Measurements from ENCODE around the gene ERGIC2.
"Not testable (repeated sequence)": the region's sequence is repeated elsewhere in the genome, so short reads cannot be mapped to it uniquely, and the experiment has no call there.

ERGIC2 gene

DNA sequence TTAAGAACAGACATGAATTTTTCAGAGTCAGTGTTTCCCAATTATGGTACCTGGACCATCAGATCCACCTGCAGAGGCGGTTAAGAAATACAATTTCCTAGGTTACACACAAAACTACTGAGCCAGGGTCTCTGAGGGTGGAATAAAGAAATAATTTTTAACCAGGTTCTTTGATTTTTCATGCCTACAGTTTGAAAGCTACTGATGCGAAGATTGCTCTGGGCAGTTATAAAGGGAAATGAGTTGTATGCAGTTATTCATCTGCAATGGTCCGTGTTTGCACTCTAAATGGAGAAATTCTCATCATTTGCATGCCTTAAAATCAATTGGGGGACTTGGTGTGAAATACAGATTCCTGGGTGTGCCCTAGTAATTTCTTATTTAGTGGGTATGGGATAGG lies 89.7 kb downstream of the ERGIC2 start:
- H3K36me3 ChIP-seq (ENCODE audit: insufficient read depth, insufficient read length, low read length), result no peaks in the 10 kb centered on the region
- H3K9ac ChIP-seq (ENCODE audit: insufficient read length, low read depth), result no peak overlapping the region
- no peaks in the 10 kb centered on the region for H3K9me3 ChIP-seq (ENCODE audit: insufficient read depth, low read length)
- no peak overlapping the region for H3K4me3 ChIP-seq (ENCODE audit: insufficient read length, low read depth)
- TF ChIP-seq YY1 (IDR thresholded peaks at IDR 0.05; ENCODE audit: insufficient read depth, insufficient read length), result no peak
- TF ChIP-seq SUZ12 (IDR thresholded peaks at IDR 0.05; ENCODE audit: extremely low read depth, insufficient read depth, insufficient read length), result no peak
- TF ChIP-seq ZNF274 (IDR thresholded peaks at IDR 0.05; ENCODE audit: low read depth, low read length), result no peak
- H3K27me3 ChIP-seq (ENCODE audit: insufficient read depth, insufficient read length), result no peaks in the 10 kb centered on the region
- H3K4me1 ChIP-seq (ENCODE audit: insufficient read depth, insufficient read length), result no peaks in the 10 kb centered on the region
- DNase-seq (ENCODE audit: low read depth, low spot score), result no peak

DNA sequence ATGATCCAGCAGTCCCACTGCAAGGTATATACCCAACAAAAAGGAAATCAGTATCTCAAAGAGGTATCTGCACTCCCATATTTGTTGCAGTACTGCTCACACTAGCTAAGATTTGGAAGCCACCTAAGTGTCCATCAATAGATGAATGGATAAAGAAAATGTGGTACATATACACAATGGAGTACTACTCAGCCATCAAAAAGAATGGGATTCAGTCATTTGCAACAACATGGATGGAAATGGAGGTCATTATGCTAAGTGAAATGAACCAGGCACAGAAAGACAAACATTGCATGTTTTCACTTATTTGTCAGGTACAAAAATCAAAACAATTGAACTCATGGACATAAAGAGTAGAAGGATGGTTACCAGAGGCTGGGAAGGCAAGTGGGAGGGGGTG lies 90.5 kb downstream of the ERGIC2 start:
- not testable (repeated sequence) for H3K9ac ChIP-seq (ENCODE audit: insufficient read length, low read depth); H3K27me3 ChIP-seq (ENCODE audit: insufficient read depth, insufficient read length); H3K4me3 ChIP-seq (ENCODE audit: insufficient read length, low read depth); H3K4me1 ChIP-seq (ENCODE audit: insufficient read depth, insufficient read length); DNase-seq (ENCODE audit: low read depth, low spot score); H3K9me3 ChIP-seq (ENCODE audit: insufficient read depth, low read length); H3K36me3 ChIP-seq (ENCODE audit: insufficient read depth, insufficient read length, low read length)

DNA sequence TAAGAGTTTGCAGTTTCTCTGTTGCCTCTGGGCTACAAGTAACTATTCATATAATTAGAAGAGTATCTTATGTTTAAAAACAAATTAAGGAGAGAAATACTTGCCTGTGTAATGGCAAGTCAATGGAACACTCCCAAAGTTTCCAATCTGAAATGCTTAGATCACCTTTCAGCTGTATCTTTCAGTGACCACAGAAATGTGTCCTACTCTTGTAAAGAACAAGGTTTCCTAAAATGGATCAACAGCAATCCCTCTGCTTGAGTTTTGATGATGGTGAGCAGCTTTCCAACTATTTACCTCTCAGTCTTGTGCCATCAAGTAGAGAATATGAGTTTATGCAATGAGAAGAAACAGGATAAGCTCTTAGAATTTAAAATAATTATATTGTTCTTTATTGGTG lies 92.9 kb downstream of the ERGIC2 start:
- H3K4me1 ChIP-seq (ENCODE audit: insufficient read depth, insufficient read length), result no peaks in the 10 kb centered on the region
- no peaks in the 10 kb centered on the region for H3K36me3 ChIP-seq (ENCODE audit: insufficient read depth, insufficient read length, low read length)
- no peak overlapping the region for H3K9ac ChIP-seq (ENCODE audit: insufficient read length, low read depth)
- H3K27me3 ChIP-seq (ENCODE audit: insufficient read depth, insufficient read length), result no peaks in the 10 kb centered on the region
- H3K9me3 ChIP-seq (ENCODE audit: insufficient read depth, low read length), result no peaks in the 10 kb centered on the region
- no peak for DNase-seq (ENCODE audit: low read depth, low spot score)
- H3K4me3 ChIP-seq (ENCODE audit: insufficient read length, low read depth), result no peak overlapping the region
- TF ChIP-seq ZNF274 (IDR thresholded peaks at IDR 0.05; ENCODE audit: low read depth, low read length) (no peak), YY1 (IDR thresholded peaks at IDR 0.05; ENCODE audit: insufficient read depth, insufficient read length) (no peak), SUZ12 (IDR thresholded peaks at IDR 0.05; ENCODE audit: extremely low read depth, insufficient read depth, insufficient read length) (no peak)

DNA sequence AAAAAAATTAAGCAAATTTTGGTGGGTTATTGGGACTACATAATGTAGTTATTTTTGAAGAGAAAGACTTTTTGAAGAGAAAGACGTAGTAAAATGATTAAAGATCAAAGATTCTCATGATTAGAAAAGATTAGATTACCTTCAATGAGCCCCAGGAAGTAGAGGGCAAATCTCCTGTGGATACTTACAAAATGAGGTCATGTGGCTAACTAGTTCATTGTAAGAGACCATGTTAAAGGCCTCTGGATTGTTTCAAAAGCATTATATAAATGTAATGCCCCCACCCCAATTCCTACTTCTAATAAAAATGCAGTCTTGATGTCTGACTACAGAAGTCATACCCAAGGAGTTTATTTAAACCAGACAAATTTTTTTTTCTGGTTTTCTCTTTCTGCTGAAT lies 93.3 kb downstream of the ERGIC2 start:
- no peaks in the 10 kb centered on the region for H3K9me3 ChIP-seq (ENCODE audit: insufficient read depth, low read length)
- H3K36me3 ChIP-seq (ENCODE audit: insufficient read depth, insufficient read length, low read length), result no peaks in the 10 kb centered on the region
- DNase-seq (ENCODE audit: low read depth, low spot score), result no peak
- TF ChIP-seq YY1 (IDR thresholded peaks at IDR 0.05; ENCODE audit: insufficient read depth, insufficient read length) (no peak), ZNF274 (IDR thresholded peaks at IDR 0.05; ENCODE audit: low read depth, low read length) (no peak), SUZ12 (IDR thresholded peaks at IDR 0.05; ENCODE audit: extremely low read depth, insufficient read depth, insufficient read length) (no peak)
- H3K4me1 ChIP-seq (ENCODE audit: insufficient read depth, insufficient read length), result no peaks in the 10 kb centered on the region
- no peak overlapping the region for H3K4me3 ChIP-seq (ENCODE audit: insufficient read length, low read depth)
- H3K27me3 ChIP-seq (ENCODE audit: insufficient read depth, insufficient read length), result no peaks in the 10 kb centered on the region
- H3K9ac ChIP-seq (ENCODE audit: insufficient read length, low read depth), result no peak overlapping the region

All from NT2/D1 (cell line).